GM18502 (cell line): ENCODE results near the gene TEAD2.
"Not testable (repeated sequence)": the region's sequence is repeated elsewhere in the genome, so short reads cannot be mapped to it uniquely, and the experiment has no call there.

Experiments used
- ATAC-seq: cut with Tn5 transposase; IDR thresholded peaks from one replicate; pipeline ENCODE4 v1.9.1; 2021; ENCODE audit warnings: mild to moderate bottlenecking; ENCODE audit not compliant: unreplicated experiment, poor library complexity

TEAD2 gene

GRCh38 chr19:49335071-49335783 lies 27.0 kb downstream of the TEAD2 start, which contains the start of gene CD37:
Gene CD37 (plus strand): TSS chr19:49335406. CDS start chr19:49335541, 135 bp downstream.
- ATAC-seq, result no peak

GRCh38 chr19:49333811-49334288 lies 28.4 kb downstream of the TEAD2 start:
- ATAC-seq, result peak; percentile 53

DNA sequence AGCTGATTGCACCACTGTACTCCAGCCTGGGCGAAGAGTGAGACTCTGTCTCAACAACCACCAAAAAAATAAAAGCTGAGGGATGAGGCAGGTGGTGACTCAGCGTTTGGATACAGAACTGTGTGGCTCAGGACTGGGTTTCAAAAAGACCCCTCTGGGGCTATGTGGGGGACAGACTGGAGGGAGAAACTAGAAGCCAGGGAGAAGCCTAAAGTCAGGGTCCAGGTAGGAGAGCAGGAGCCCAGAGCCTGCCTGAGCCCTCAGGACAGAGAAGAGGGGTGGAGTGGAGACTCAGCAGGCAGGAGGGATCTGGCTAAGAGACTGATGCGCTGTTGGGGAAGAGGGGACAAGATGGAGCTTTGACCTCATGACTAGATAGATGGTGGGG lies 28.8 kb downstream of the TEAD2 start:
- no peak for ATAC-seq

GRCh38 chr19:49332691-49333417 lies 29.4 kb downstream of the TEAD2 start:
- not testable (repeated sequence) for ATAC-seq

- ATAC-seq, result peak; percentile 37
Measured at GRCh38 chr19:49331616-49332055, 30.6 kb downstream of the TEAD2 start.

DNA sequence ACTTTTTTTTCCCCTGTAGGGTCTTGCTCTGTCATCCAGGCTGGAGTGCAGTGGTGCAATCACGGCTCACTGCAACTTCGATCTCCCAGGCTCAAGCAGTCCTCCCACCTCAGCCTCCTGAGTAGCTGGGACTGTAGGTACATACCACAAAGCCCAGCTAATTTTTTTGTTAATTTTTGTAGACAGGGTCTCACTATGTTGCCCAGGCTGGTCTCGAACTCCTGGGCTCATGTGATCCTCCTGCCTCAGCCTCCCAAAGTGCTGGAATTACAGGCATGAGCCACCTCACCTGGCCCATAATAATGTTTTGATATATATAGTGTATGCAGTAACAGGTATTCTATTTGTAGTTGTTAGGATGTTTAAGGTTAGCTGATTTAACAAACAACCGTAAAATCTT lies 31.0 kb downstream of the TEAD2 start:
- not testable (repeated sequence) for ATAC-seq

DNA sequence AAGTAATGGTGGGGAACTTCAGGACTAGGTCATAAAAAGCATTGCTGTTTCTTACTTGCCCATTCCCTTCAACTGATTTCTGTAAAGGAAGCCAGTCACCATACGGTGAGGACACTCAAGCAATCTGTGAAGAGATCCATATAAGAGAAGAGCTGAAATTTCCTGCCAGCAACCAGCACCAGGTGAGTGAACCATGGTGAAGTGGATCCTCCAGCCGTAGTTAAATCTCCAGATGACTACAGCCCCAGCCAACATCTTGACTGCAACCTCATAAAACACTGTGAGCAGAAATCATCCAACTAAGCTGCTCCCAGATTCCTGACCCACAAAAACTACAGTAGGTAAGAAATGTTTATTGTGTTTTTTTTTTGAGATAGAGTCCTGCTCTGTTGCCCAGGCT lies 33.5 kb downstream of the TEAD2 start:
- ATAC-seq, result no peak

DNA sequence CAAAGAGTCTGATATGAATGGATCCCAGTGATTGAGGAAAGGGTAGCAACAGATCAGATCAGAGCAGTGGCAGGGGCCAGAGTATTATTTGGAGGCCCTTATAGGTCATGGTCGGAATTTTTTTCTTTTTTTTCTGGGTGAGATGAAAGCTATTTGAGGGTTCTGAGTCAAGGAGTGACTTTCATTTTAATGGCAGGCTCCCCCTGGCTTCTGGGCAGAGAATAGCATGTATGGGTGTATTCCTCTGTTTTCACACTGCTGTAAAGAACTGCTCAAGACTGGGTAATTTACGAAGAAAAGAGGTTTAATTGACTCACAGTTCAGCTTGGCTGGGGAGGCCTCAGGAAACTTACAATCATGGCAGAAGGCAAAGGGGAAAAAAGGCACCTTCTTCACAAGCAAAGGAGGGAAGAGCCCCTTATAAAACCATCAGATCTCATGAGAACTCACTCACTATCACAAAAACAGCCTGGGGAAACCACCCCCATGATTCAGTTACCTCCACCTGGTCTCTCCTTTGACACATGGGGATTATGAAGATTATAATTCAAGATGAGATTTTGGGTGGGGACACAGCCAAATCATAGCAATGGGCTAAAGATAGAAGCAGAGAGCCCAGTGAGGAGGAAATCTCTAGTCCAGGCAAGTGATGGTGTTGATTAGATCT lies 34.2 kb downstream of the TEAD2 start:
- ATAC-seq, result no peak

DNA sequence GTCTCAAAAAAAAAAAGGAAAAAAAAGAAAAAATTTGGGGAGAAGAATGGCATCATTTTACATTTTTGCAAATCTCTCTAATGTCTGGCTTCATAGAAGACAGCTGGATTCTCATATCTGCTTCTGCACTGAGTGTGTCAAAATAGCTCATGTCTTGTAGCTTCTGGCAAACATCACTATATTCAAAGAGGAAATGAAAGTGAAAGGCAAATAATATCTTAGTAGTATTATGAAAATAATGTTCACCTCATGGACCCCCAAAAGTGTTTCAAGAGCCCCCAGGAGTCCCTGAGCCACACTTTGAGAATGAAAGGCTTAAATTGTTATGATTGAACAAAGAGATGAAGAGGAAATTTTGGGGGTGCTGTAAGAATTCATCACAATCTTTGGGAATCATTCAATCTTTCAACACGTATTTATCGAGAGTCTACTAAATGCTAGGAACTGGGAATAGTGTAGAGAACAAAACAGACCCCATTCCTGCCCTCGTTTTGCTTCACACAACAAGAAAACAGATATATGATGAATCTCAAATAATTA lies 36.0 kb downstream of the TEAD2 start:
- no peak for ATAC-seq

DNA sequence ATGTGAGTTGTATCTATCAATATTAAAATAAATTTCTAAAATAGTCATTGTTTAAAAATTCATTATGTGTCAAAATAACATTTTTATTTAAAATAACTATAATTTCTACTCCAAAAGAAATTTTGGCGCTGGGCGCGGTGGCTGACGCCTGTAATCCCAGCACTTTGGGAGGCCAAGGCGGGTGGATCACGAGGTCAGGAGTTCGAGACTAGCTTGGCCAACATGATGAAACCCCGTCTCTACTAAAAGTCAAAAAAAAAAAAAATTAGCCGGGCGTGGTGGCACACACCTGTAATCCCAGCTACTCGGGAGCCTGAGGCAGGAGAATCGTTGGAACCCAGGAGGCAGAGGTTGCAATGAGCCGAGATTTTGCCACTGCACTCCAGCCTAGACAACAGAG lies 36.5 kb downstream of the TEAD2 start:
- not testable (repeated sequence) for ATAC-seq

DNA sequence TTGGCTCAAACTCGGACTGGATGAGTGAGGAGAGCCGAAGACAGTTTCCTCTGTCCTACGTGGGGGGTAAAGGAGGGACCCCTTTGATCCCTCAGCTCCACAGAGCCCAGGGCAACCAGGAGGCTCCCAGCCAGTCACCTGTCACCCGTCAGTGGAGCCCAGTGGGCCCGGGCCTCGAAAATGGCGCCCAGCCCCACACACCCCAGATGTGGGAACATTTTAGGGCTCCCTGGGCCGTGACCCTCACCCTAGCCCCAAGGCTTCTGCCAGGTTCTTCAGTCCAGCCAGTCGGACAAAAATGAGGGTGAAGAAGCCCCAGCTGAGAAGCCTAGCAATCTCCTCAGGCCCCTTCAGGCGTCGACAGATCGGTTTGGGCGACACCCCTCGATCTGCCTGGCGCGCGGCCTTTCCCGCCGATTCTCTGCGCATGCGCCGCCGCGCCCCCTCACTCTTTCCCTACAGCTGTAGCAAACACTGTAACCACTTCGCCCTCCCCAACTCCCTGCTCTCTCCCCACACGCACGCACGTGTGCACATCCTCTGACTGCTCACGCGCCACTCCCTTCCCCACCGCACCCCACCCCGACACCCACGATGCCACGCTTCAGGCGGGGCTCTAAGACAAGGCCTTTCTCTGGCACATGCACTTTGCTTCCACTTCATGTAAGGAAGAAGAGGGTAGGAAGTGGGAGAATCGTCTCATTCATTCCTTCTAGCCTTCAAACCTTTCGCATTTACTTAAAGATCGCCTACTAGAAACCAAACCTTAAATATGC lies 37.2 kb downstream of the TEAD2 start, which contains the start of gene SLC6A16:
Gene SLC6A16 (minus strand): TSS at position 391 of the 776 bp plus-strand sequence. CDS start 13,844 bp downstream, outside the sequence.
- no peak for ATAC-seq

DNA sequence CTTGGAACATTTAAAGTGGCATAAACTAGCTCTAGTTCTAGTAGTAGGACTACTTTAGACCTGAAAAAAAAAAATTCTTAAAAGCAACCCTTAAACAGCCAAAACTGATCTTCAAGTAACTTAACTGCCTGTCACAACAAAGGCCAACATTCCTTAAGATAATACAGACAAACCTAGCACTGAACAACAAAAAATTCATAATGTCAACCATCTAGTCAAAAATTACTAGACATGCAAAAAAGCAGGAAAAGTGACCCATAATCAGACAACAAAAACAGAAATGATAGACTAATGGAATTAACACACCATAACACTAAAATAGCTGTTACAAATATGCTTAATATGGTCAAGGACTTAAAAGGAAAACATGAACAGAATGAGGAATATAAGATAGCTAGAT lies 43.9 kb downstream of the TEAD2 start:
- ATAC-seq, result no peak

DNA sequence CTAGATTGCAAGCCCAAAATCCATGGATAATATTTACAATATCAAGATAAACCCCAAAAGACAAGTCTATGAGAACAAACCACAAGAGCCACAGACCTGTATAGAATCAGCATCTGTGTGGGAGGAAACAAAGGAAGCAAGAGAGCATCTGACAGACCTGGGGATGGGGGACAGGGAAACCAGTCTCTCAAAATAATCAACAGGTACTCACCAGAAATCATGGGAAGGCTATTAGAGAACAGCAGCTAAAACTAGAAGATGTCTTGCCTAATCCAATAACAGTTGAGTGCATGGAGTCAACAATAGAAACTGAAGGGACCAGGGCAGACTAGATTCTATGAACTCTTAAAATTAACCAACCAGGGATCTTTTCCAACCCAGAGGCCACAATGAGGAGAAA lies 45.9 kb downstream of the TEAD2 start:
- no peak for ATAC-seq

DNA sequence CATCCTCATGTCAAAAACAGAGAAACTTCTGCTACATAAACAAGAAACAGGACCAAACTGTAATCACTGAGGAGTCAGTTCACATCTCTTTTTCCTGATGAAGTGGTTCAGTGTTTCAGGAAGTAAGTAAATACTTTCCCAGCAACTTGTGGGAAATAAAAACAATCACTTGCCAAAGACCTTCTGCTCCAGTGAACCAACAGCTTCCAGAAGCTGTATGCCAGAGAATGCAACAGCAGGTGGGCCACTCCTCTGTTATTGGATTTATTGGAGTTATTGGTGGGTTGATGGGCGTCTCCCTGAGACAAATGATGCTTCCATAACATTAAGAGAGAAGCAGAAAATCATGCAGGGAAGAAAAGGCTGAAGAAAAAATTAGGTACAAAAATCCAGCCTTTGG lies 47.1 kb downstream of the TEAD2 start:
- no peak for ATAC-seq

DNA sequence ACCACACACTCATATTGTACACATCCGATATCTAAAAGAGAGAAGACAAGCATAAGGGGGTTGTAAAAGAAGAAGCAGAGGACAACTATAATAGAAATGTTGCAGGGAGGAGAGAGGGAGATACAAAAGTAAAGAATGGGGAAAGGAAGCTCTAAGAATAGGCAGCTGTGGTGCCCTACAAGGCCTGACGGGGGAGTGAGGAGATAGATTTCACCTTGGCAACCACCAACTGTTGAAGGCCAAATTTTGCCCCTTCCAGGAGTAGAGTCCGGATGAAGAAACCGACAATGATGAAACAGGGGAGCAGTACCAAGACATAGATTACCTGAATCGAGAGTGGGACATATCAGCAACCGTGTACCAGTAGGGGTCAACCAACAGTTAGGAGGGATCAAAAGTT lies 53.1 kb downstream of the TEAD2 start:
- no peak for ATAC-seq

DNA sequence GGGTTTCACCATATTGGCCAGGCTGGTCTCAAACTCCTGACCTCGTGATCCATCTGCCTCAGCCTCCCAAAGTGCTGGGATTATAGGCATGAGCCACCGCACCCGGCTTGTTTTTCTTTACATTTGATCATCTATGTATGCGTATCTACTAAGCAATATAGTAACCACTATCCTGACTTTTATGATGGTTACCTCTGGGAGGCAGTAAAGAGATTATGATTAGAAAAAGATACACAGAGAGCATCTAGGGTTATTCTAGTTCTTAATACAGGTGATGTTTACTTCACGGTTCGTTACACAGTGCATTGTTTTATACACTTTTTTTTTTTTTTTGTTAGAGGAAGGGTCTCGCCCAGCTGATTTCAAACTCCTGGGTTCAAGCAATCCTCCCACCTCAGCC lies 55.5 kb downstream of the TEAD2 start:
- ATAC-seq, result not testable (repeated sequence)

GRCh38 chr19:49301866-49302252 lies 60.4 kb downstream of the TEAD2 start:
- ATAC-seq, result no peak

- ATAC-seq, result no peak
Measured at GRCh38 chr19:49301165-49301865, 60.9 kb downstream of the TEAD2 start.

DNA sequence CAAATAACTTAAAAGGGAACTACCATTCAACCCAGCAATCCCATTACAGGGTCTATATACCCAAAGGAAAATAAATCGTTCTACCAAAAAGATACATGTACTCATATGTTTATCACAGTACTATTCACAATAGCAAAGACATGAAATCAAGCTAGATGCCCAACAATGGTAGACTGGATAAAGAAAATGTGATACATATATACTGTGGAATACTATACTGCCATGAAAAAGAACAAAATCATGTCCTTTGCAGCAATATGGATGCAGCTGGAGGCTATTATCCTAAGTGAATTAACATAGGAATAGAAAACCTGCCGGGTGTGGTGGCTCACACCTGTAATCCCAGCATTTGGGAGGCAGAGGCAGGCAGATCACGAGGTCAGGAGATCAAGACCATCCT lies 63.6 kb downstream of the TEAD2 start:
- ATAC-seq, result not testable (repeated sequence)
